ENCODE data around the gene MAP4K1. TPM values are rescaled to one million over a fixed set of nuclear protein-coding genes. Genes with fewer than 3 reads are reported as not detected.

The MAP4K1 gene
- total RNA-seq, 1 experiment from 2014 or later, result not detected

- Histone ChIP-seq H3K27me3 (replicated peaks) (peaks cover 9% of the 10 kb centered on the region), H3K36me3 (no peaks in the 10 kb centered on the region), H3K4me1 (replicated peaks) (no peaks in the 10 kb centered on the region; the same call in 1 of the 2 replicates), H3K9me3 (replicated peaks) (no peaks in the 10 kb centered on the region), H3K4me3 (no peak overlapping the region), H3K27ac (no peak overlapping the region)
- DNase-seq (ENCODE audit: low read depth in 1 of 2, low spot score in 2 of 2), result no peak
These were observed 72.2 kb downstream of the MAP4K1 start for GRCh38 chr19:38545596-38545995.

DNA sequence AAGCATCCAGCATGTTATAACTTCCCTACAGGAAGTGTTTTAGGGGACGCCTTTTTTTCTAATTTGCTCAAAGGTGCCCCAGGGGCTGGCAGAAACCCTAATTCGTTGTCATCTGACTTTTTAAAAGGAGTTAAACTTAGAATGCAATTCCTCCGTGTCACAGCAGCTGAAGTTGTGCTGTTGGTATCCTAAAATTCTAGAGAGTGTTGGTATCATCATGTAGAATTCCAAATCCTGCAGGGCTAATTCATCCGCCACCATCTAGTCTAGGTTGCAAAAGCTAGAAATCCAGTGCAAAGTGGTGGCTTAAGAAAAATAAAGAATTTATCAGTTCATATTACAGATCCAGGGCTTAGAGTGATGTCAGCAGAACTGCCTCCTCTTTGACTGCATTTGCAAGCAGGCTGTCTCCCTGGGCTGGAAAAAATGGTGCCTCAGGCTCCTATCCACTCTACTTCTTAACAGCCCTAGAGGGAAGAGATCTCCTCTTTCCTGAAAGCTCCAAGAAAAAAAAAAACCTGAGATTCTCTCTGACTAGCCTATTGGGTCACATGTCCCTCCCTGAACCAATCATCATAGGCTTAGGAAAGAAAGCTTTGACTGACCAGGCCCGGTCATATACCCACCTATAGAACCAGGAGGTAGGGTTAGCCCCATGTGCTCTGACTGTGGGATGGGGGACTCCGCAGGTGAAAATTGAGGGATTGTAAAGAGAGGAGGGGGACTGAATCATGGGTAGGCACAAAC is 73.0 kb downstream of the MAP4K1 start:
- Histone ChIP-seq H3K36me3 (no peaks in the 10 kb centered on the region), H3K9me3 (replicated peaks) (no peaks in the 10 kb centered on the region), H3K4me1 (replicated peaks) (no peaks in the 10 kb centered on the region; the same call in 1 of the 2 replicates), H3K27me3 (replicated peaks) (peaks cover 9% of the 10 kb centered on the region; the same call in 1 of the 2 replicates), H3K4me3 (no peak overlapping the region), H3K27ac (no peak overlapping the region)
- DNase-seq (ENCODE audit: low read depth in 1 of 2, low spot score in 2 of 2), result no peak

- Histone ChIP-seq H3K27ac (no peak overlapping the region), H3K9me3 (replicated peaks) (no peaks in the 10 kb centered on the region), H3K36me3 (no peaks in the 10 kb centered on the region), H3K4me1 (replicated peaks) (no peaks in the 10 kb centered on the region; the same call in 1 of the 2 replicates), H3K4me3 (no peak overlapping the region), H3K27me3 (replicated peaks) (peaks cover 12% of the 10 kb centered on the region; the same call in 1 of the 2 replicates)
- peak in 1 of 2 experiments; percentile 42 for DNase-seq (ENCODE audit: low read depth in 1 of 2, low spot score in 2 of 2)
These were observed 73.8 kb downstream of the MAP4K1 start for GRCh38 chr19:38543807-38544568.

GRCh38 chr19:38543286-38543806 is 74.4 kb downstream of the MAP4K1 start:
- no peaks in the 10 kb centered on the region for H3K9me3 ChIP-seq (replicated peaks)
- H3K27ac ChIP-seq, result no peak overlapping the region
- no peaks in the 10 kb centered on the region; the same call in 1 of the 2 replicates for H3K4me1 ChIP-seq (replicated peaks)
- H3K36me3 ChIP-seq, result no peaks in the 10 kb centered on the region
- DNase-seq (ENCODE audit: low read depth in 1 of 2, low spot score in 2 of 2), result no peak
- no peak overlapping the region for H3K4me3 ChIP-seq
- H3K27me3 ChIP-seq (replicated peaks), result peaks cover 15% of the 10 kb centered on the region; the same call in 1 of the 2 replicates

DNA sequence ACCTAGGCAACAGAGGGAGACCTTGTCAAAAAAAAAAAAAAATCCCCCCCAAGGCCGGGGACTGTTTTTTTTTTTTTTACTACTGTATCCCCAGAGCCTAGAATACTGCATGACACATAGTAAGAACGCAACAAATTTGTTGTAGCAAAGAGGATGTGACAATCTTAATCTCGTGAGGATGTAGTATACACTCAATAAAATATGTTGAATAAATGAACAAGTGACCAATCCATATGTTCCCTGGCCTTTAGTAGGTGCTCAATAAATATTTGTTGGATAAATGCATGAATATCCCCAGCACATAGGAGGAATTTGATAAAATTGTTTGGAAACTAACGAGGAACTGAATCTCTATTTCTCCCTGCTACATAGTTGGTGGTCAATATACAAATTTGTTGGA is 75.7 kb downstream of the MAP4K1 start:
- H3K4me3 ChIP-seq, result no peak overlapping the region
- DNase-seq (ENCODE audit: low read depth in 1 of 2, low spot score in 2 of 2), result no peak
- no peaks in the 10 kb centered on the region; the same call in 1 of the 2 replicates for H3K4me1 ChIP-seq (replicated peaks)
- H3K27ac ChIP-seq, result no peak overlapping the region
- peaks cover 11% of the 10 kb centered on the region; the same call in 1 of the 2 replicates for H3K27me3 ChIP-seq (replicated peaks)
- H3K9me3 ChIP-seq (replicated peaks), result no peaks in the 10 kb centered on the region
- no peaks in the 10 kb centered on the region for H3K36me3 ChIP-seq

DNA sequence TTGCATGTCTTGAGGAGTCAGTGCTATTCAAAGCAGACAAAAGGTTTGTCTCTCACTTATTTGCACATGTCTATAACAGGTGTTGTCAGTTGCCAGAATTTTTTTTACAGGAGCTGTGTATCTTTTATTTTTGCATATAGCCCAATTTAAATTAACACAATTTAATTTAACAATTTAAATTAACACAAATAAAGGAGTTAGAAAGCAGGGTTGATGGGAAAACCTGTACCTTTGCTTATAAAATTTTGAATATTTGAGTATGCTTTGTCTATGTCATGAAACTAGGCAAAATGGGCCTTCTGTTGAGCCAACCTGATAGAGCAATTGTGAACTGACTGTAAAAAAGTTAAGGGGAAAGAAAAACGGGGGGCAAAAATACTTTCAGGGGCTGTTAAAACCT is 78.0 kb downstream of the MAP4K1 start:
- H3K4me3 ChIP-seq, result no peak overlapping the region
- no peak overlapping the region for H3K27ac ChIP-seq
- H3K36me3 ChIP-seq, result no peaks in the 10 kb centered on the region
- H3K27me3 ChIP-seq (replicated peaks), result peaks cover 11% of the 10 kb centered on the region; the same call in 1 of the 2 replicates
- no peaks in the 10 kb centered on the region; the same call in 1 of the 2 replicates for H3K4me1 ChIP-seq (replicated peaks)
- H3K9me3 ChIP-seq (replicated peaks), result peaks cover 10% of the 10 kb centered on the region
- no peak for DNase-seq (ENCODE audit: low read depth in 1 of 2, low spot score in 2 of 2)

DNA sequence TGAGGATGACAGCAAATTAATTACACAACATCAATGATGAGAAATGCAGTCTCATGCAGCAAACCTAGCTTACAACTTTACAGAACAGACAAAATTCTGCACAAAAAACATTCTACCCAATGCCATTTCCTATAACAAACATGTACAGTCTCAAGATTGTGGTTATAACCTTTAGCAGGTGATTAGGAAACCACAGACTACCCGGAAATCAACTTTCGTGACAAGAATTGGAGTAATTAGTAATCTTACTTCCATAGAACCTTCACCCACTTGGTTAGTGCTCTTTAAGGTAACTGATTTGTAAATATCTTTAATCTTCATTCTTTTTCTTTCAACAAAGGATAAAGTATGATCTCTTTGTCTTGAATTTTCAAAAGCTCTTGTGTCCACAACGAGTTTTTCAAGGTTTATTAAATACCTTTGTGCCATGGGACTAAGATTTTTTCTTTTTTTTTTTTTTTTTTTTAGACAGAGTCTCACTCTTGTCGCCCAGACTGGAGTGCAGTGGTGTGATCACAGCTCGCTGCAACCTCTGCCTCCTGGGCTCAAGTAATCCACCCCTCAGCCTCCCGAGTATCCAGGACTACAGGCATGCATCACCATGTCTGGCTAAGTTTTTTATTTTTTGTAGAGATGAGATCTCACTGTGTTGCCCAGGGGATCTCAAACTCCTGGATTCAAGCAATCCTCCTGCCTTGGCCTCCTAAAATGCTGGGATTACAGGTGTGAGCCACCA is 78.8 kb downstream of the MAP4K1 start:
- DNase-seq (ENCODE audit: low read depth in 1 of 2, low spot score in 2 of 2), result no peak
- no peaks in the 10 kb centered on the region; the same call in 1 of the 2 replicates for H3K4me1 ChIP-seq (replicated peaks)
- no peaks in the 10 kb centered on the region for H3K36me3 ChIP-seq

DNA sequence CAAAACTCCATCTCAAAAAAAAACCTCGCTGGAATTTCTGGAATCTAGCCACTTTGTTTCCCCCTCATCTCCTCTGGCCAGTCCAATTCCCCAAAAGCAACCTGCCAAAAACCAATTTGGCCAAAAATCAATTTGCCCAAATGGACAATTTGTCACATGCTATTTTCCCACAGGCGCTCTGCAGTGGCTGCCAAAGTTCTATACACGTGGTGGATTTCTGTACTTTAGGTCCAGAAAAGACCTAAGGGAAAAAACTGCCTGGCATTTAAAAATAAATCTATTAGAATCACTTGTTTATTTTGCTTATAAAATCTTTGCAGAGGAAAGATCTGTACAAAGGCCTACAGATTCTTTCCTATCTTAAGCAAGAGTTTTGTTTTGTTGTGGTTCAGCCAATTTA is 79.4 kb downstream of the MAP4K1 start:
- H3K27ac ChIP-seq, result no peak overlapping the region
- peaks cover 16% of the 10 kb centered on the region for H3K9me3 ChIP-seq (replicated peaks)
- no peaks in the 10 kb centered on the region for H3K36me3 ChIP-seq
- peaks cover 11% of the 10 kb centered on the region; the same call in 1 of the 2 replicates for H3K27me3 ChIP-seq (replicated peaks)
- no peak overlapping the region for H3K4me3 ChIP-seq
- DNase-seq (ENCODE audit: low read depth in 1 of 2, low spot score in 2 of 2), result no peak
- H3K4me1 ChIP-seq (replicated peaks), result no peaks in the 10 kb centered on the region

More for the DNA sequence above, 78.8 kb downstream of the MAP4K1 start:
- Histone ChIP-seq H3K27ac (no peak overlapping the region), H3K27me3 (replicated peaks) (peaks cover 11% of the 10 kb centered on the region; the same call in 1 of the 2 replicates), H3K9me3 (replicated peaks) (peaks cover 16% of the 10 kb centered on the region), H3K4me3 (no peak overlapping the region)

Other genes starting within 250 kb of the MAP4K1 start
- gene PSMD8, start 243.4 kb downstream of the MAP4K1 start, total RNA-seq (2014; rRNA removed; shearing (Covaris generic)), result 248 and 454 TPM in 2 replicates
- gene GGN, start 229.9 kb downstream of the MAP4K1 start, total RNA-seq (2014; rRNA removed; shearing (Covaris generic)), result 0.47 and 0.71 TPM in 2 replicates
- 0.79 and 1.0 TPM in 2 replicates for gene SPRED3, start 229.3 kb downstream of the MAP4K1 start, total RNA-seq (2014; rRNA removed; shearing (Covaris generic))
- gene FAM98C, start 214.9 kb downstream of the MAP4K1 start, total RNA-seq (2014; rRNA removed; shearing (Covaris generic)), result 22.9 and 41.5 TPM in 2 replicates
- not detected in 2 replicates for gene RASGRP4, start 191.7 kb downstream of the MAP4K1 start, total RNA-seq (2014; rRNA removed; shearing (Covaris generic))
- gene RYR1, start 184.3 kb downstream of the MAP4K1 start, total RNA-seq (2014; rRNA removed; shearing (Covaris generic)), result not detected in 2 replicates
- 353 and 543 TPM in 2 replicates for gene EIF3K, start 1.2 kb upstream of the MAP4K1 start, total RNA-seq (2014; rRNA removed; shearing (Covaris generic))
- 193 and 399 TPM in 2 replicates for gene ACTN4, start 29.7 kb upstream of the MAP4K1 start, total RNA-seq (2014; rRNA removed; shearing (Covaris generic))
- not detected in 2 replicates for gene CAPN12, start 126.5 kb upstream of the MAP4K1 start, total RNA-seq (2014; rRNA removed; shearing (Covaris generic))
- not detected in 2 replicates for gene LGALS7, start 155.6 kb upstream of the MAP4K1 start, total RNA-seq (2014; rRNA removed; shearing (Covaris generic))
- gene LGALS7B, start 171.2 kb upstream of the MAP4K1 start, total RNA-seq (2014; rRNA removed; shearing (Covaris generic)), result not detected in 2 replicates
- gene LGALS4, start 195.0 kb upstream of the MAP4K1 start, total RNA-seq (2014; rRNA removed; shearing (Covaris generic)), result not detected in 2 replicates
- 48.3 and 64.8 TPM in 2 replicates for gene ECH1, start 213.8 kb upstream of the MAP4K1 start, total RNA-seq (2014; rRNA removed; shearing (Covaris generic))
- 266 and 343 TPM in 2 replicates for gene HNRNPL, start 232.0 kb upstream of the MAP4K1 start, total RNA-seq (2014; rRNA removed; shearing (Covaris generic))